GM19099 (cell line): Measurements from ENCODE around the gene NTRK2.

Experiments used
- POLR2A ChIP-seq: IDR thresholded peaks from 3 replicates; pipeline ENCODE4 v1.6.1; 2011; ENCODE audit warnings: low read depth; ENCODE audit not compliant: insufficient read length; ENCODE audit errors: extremely low read depth

NTRK2 gene

GRCh38 chr9:84922051-84922450, 252.5 kb downstream of the NTRK2 start:
- no peak for TF ChIP-seq POLR2A

- no peak for TF ChIP-seq POLR2A
Observed at GRCh38 chr9:84924266-84924665, 254.7 kb downstream of the NTRK2 start.

- no peak for TF ChIP-seq POLR2A
Observed at GRCh38 chr9:84925225-84925872, 255.8 kb downstream of the NTRK2 start.

- no peak for TF ChIP-seq POLR2A
Observed at GRCh38 chr9:84926793-84927192, 257.3 kb downstream of the NTRK2 start.

GRCh38 chr9:84928419-84928818, 258.9 kb downstream of the NTRK2 start:
- no peak for TF ChIP-seq POLR2A

- TF ChIP-seq POLR2A: no peak
Observed at GRCh38 chr9:84929068-84929467, 259.5 kb downstream of the NTRK2 start.

GRCh38 chr9:84932915-84933527, 263.5 kb downstream of the NTRK2 start:
- TF ChIP-seq POLR2A: no peak

GRCh38 chr9:84935528-84936117, 266.1 kb downstream of the NTRK2 start:
- TF ChIP-seq POLR2A: no peak

- no peak for TF ChIP-seq POLR2A
Observed at GRCh38 chr9:84937180-84937579, 267.7 kb downstream of the NTRK2 start.

- TF ChIP-seq POLR2A: no peak
Observed at GRCh38 chr9:84937581-84937980, 268.1 kb downstream of the NTRK2 start.

- TF ChIP-seq POLR2A: no peak
Observed at GRCh38 chr9:84939774-84940173, 270.2 kb downstream of the NTRK2 start.

- no peak for TF ChIP-seq POLR2A
Observed at GRCh38 chr9:84940294-84940693, 270.8 kb downstream of the NTRK2 start.

- no peak for TF ChIP-seq POLR2A
Observed at GRCh38 chr9:84941792-84942191, 272.3 kb downstream of the NTRK2 start.

- TF ChIP-seq POLR2A: no peak
Observed at GRCh38 chr9:84943482-84944050, 274.0 kb downstream of the NTRK2 start.

- TF ChIP-seq POLR2A: no peak
Observed at GRCh38 chr9:84945878-84946538, 276.5 kb downstream of the NTRK2 start.
